NCI-H2107 treated with DMSO at 0.1 percent for 48 hours (cell line): ENCODE data around the gene ATP5PF.
"Not testable (repeated sequence)": the region's sequence is repeated elsewhere in the genome, so short reads cannot be mapped to it uniquely, and the experiment has no call there.

Experiments
- DNase-seq: peaks from one replicate; lab custom pipeline; 2025; ENCODE audit not compliant: unreplicated experiment; lab: John Stamatoyannopoulos, UW

ATP5PF gene

GRCh38 chr21:25734904-25735645 lies at the start of gene ATP5PF, which contains the start of gene GABPA:
TSS of gene ATP5PF (minus strand) at chr21:25734904. CDS start at chr21:25729794, 5,110 bp downstream.
TSS of gene GABPA (plus strand) at chr21:25734972. CDS start at chr21:25741599, 6,627 bp downstream.
- peak; percentile 97 for DNase-seq

GRCh38 chr21:25778126-25778875 lies 43.6 kb upstream of the ATP5PF start:
- DNase-seq, result not testable (repeated sequence)

- DNase-seq, result no peak
Observed at GRCh38 chr21:25776440-25776839, 41.7 kb upstream of the ATP5PF start.

- no peak for DNase-seq
Observed at GRCh38 chr21:25772686-25773085, 38.0 kb upstream of the ATP5PF start.

GRCh38 chr21:25767921-25768320 lies 33.2 kb upstream of the ATP5PF start:
- DNase-seq, result no peak

- no peak for DNase-seq
Observed at GRCh38 chr21:25764065-25764464, 29.4 kb upstream of the ATP5PF start.

- no peak for DNase-seq
Observed at GRCh38 chr21:25760677-25761076, 26.0 kb upstream of the ATP5PF start.

GRCh38 chr21:25760061-25760460 lies 25.4 kb upstream of the ATP5PF start:
- DNase-seq, result no peak

- no peak for DNase-seq
Observed at GRCh38 chr21:25759573-25759972, 24.9 kb upstream of the ATP5PF start.

- DNase-seq, result no peak
Observed at GRCh38 chr21:25757531-25757930, 22.8 kb upstream of the ATP5PF start.

- no peak for DNase-seq
Observed at GRCh38 chr21:25756190-25756932, 21.7 kb upstream of the ATP5PF start.

- no peak for DNase-seq
Observed at GRCh38 chr21:25752416-25752815, 17.7 kb upstream of the ATP5PF start.

GRCh38 chr21:25750085-25750484 lies 15.4 kb upstream of the ATP5PF start:
- DNase-seq, result no peak

- no peak for DNase-seq
Observed at GRCh38 chr21:25744854-25745253, 10.2 kb upstream of the ATP5PF start.

GRCh38 chr21:25742900-25743299 lies 8.2 kb upstream of the ATP5PF start:
- no peak for DNase-seq

GRCh38 chr21:25737421-25737820 lies 2.7 kb upstream of the ATP5PF start:
- DNase-seq, result no peak

- peak; percentile 35 for DNase-seq
Observed at GRCh38 chr21:25735646-25736597, 1.2 kb upstream of the ATP5PF start.

- DNase-seq, result no peak
Observed at GRCh38 chr21:25734654-25734903, 125 bp downstream of the ATP5PF start.

- peak; percentile 16 for DNase-seq
Observed at GRCh38 chr21:25733859-25734653, 648 bp downstream of the ATP5PF start.
